GM12892 (cell line): ENCODE results near the gene TINAGL1.

Source experiments
- POLR2A ChIP-seq: IDR thresholded peaks from 2 replicates; pipeline ENCODE4 v1.6.1; 2011; ENCODE audit warnings: low read depth, low read length, control low read depth
- POLR2AphosphoS5 ChIP-seq: IDR thresholded peaks from 2 replicates; pipeline ENCODE4 v1.6.1; 2011; ENCODE audit warnings: low read depth, low read length, control low read depth
- TAF1 ChIP-seq: IDR thresholded peaks from 2 replicates; pipeline ENCODE4 v1.6.1; 2011; ENCODE audit warnings: low read depth, mild to moderate bottlenecking, control low read depth, low read length, borderline replicate concordance

DNA sequence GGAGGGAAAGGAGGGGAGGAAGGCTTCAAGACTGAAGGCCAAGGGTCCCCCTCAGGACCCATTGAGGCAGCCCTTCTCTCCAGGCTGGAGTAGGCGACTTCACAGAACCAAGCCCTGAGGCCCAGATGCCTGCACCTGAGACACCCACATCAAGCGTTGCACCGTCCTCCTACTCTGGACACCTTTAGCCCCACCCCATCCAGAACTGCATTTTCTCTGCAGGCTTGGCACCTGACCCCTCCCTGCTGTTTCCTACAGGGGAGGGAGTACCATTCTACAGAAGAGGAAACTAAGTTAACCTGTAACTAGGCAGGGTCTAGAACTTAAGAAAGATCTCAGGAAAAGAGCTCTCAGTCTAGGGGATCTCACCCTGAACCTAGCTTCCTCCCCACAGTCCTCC lies 56.3 kb downstream of the TINAGL1 start:
- TF ChIP-seq POLR2A (no peak), POLR2AphosphoS5 (no peak), TAF1 (no peak)
